B cell (primary cell): Measurements from ENCODE around the gene RGS6. TPM values are rescaled to one million over a fixed set of nuclear protein-coding genes. Genes with fewer than 3 reads are reported as not detected.

ENCODE experiments used
- ATAC-seq: fragments of 200-7000 bp; cut with Tn5 transposase; one replicate; pipeline ENCODE4 v1.10.0; 2021; ENCODE audit warnings: low read depth, mild to moderate bottlenecking, moderate number of reproducible peaks, moderate library complexity
- CTCF ChIA-PET: fragments of 350-600 bp; sonication (Branson Sonifier 250); formaldehyde crosslinking; loops from one replicate; lab custom pipeline; 2021; ENCODE audit warnings: antibody characterized with exemption, inconsistent platforms; lab: Charles Lee
- POLR2A ChIA-PET: fragments of 350-600 bp; sonication (Branson Sonifier 250); formaldehyde crosslinking; loops from one replicate; lab custom pipeline; 2021; ENCODE audit warnings: antibody characterized with exemption; lab: Charles Lee
- DNase-seq: peaks from one replicate; pipeline ENCODE4 v3.0.0; 2013
- H2AFZ ChIP-seq: 2 replicates; pipeline ENCODE4 v1.6.1; 2012; ENCODE audit warnings: mild to moderate bottlenecking, low read depth, low read length; ENCODE audit not compliant: insufficient read depth, poor library complexity, severe bottlenecking
- H3K27ac ChIP-seq, 2 donors: 1 replicate in 1 of 2; 2 replicates in 1 of 2; pipeline ENCODE4 v1.5.1; 2012 to 2013; ENCODE audit warnings: low read length in 2 of 2, mild to moderate bottlenecking in 2 of 2, moderate library complexity in 1 of 2
- H3K27me3 ChIP-seq, 4 experiments: fragments of 200-600 bp in 1 of 4; sonication (generic) in 1 of 4; replicated peaks in 1 of 4; 1 replicate in 2 of 4; 2 replicates in 2 of 4; pipeline versions ENCODE4 v1.6.1 to v1.7.0; 2013 to 2016; ENCODE audit warnings: low read length in 3 of 4, mild to moderate bottlenecking in 2 of 4, mixed read lengths in 1 of 4, moderate library complexity in 1 of 4; ENCODE audit not compliant: insufficient read depth in 4 of 4, control insufficient read depth in 3 of 4; ENCODE audit errors: control extremely low read depth in 1 of 4
- H3K36me3 ChIP-seq, 2 experiments: replicated peaks in 1 of 2; 1 replicate in 1 of 2; 2 replicates in 1 of 2; pipeline versions ENCODE4 v1.6.1 to v1.7.1; 2013; ENCODE audit warnings: low read length in 1 of 2; ENCODE audit not compliant: insufficient read depth in 2 of 2, control insufficient read depth in 1 of 2; ENCODE audit errors: control extremely low read depth in 1 of 2, extremely low read depth in 1 of 2
- H3K4me1 ChIP-seq, 2 donors: fragments of 200-600 bp in 1 of 2; sonication (generic) in 1 of 2; 1 replicate in 1 of 2; 2 replicates in 1 of 2; pipeline versions ENCODE4 v1.5.1 to v1.6.1; 2013 to 2017; ENCODE audit warnings: low read length in 2 of 2; ENCODE audit not compliant: control insufficient read depth in 2 of 2, insufficient read depth in 2 of 2
- H3K4me2 ChIP-seq: replicated peaks from 2 replicates; pipeline ENCODE3; 2012; ENCODE audit warnings: mild to moderate bottlenecking, low read depth, low read length; ENCODE audit not compliant: poor library complexity, severe bottlenecking
- H3K4me3 ChIP-seq, 5 experiments: fragments of 200-600 bp in 1 of 5; sonication (generic) in 1 of 5; 1 replicate in 3 of 5; 2 replicates in 2 of 5; pipeline versions ENCODE4 v1.5.1 to v1.7.0; 2011 to 2016; ENCODE audit warnings: low read length in 4 of 5, mild to moderate bottlenecking in 4 of 5, low read depth in 2 of 5, control low read depth in 1 of 5, moderate library complexity in 1 of 5; ENCODE audit not compliant: insufficient read depth in 1 of 5; ENCODE audit errors: control extremely low read depth in 1 of 5, extremely low read depth in 1 of 5
- H3K79me2 ChIP-seq: fragments of 200-600 bp; sonication (generic); one replicate; pipeline ENCODE4 v1.6.0; 2016; ENCODE audit warnings: low read length; ENCODE audit not compliant: control insufficient read depth, insufficient read depth
- H3K9ac ChIP-seq: fragments of 200-600 bp; sonication (generic); 2 replicates; pipeline ENCODE4 v1.6.1; 2017; ENCODE audit warnings: mild to moderate bottlenecking, low read length, moderate library complexity
- H3K9me3 ChIP-seq, 3 donors: one replicate each; pipeline versions ENCODE4 v1.6.1 to v1.7.1; 2013; ENCODE audit warnings: low read length in 2 of 3; ENCODE audit not compliant: control insufficient read depth in 2 of 3, insufficient read depth in 1 of 3; ENCODE audit errors: control extremely low read depth in 1 of 3
- H4K20me1 ChIP-seq: 2 replicates; pipeline ENCODE4 v1.6.0; 2012; ENCODE audit warnings: mild to moderate bottlenecking, low read length; ENCODE audit not compliant: insufficient read depth, control insufficient read depth, poor library complexity, severe bottlenecking
- H3K27ac Mint-ChIP-seq: one replicate; pipeline ENCODE4 v1.8.0; 2021; ENCODE audit warnings: mixed read lengths
- H3K27me3 Mint-ChIP-seq: one replicate; pipeline ENCODE4 v1.8.0; 2021; ENCODE audit warnings: mixed read lengths
- H3K4me1 Mint-ChIP-seq: one replicate; pipeline ENCODE4 v1.8.0; 2021; ENCODE audit warnings: mixed read lengths
- H3K4me3 Mint-ChIP-seq: one replicate; pipeline ENCODE4 v1.8.0; 2021; ENCODE audit warnings: mixed read lengths
- H3K9me3 Mint-ChIP-seq: one replicate; pipeline ENCODE4 v1.8.0; 2022; ENCODE audit warnings: mixed read lengths; ENCODE audit not compliant: insufficient read depth
- CTCF ChIP-seq: fragments of 200-600 bp; IDR thresholded peaks from one replicate; pipeline ENCODE4 v1.8.0; 2022; ENCODE audit warnings: antibody characterized with exemption, mild to moderate bottlenecking
- EZH2 ChIP-seq: IDR thresholded peaks from 2 replicates; pipeline ENCODE4 v1.6.1; 2012; ENCODE audit warnings: borderline replicate concordance, low read depth, mild to moderate bottlenecking, moderate library complexity, low read length; ENCODE audit not compliant: insufficient read depth, poor library complexity, severe bottlenecking
- WGBS: methylation state at CpG from one replicate; pipeline ENCODE4 v1.1.5; 2013; ENCODE audit warnings: missing lambda C conversion rate; ENCODE audit not compliant: insufficient coverage; 5-methylcytosine and 5-hydroxymethylcytosine counted together
- intact Hi-C: fragments of 100-400 bp; cut with micrococcal nuclease; formaldehyde crosslinking; loops from one replicate; pipeline ENCODE4 v1.10.0; 2022
- polyA plus RNA-seq: library from polyadenylated mRNA; depleted of rRNA; stranded (reverse); fragments of >200 nt; gene quantifications from 2 replicates; pipeline ENCODE4 v1.2.3, GENCODE V29; 2012
- total RNA-seq, 2 donors: library from RNA; stranded (reverse); fragments of 120-200 nt in 1 of 2; gene quantifications; 1 replicate in 1 of 2; 2 replicates in 1 of 2; pipeline versions ENCODE4 v1.2.3 to v1.2.4, GENCODE V29; 2013 to 2022

RGS6 gene
- total and polyA plus RNA-seq, 2 donors (not counting 1 experiment from before 2014, with no cell fraction given), result 0.07 TPM; not detected in 1

- ChIA-PET CTCF (no interaction called here), POLR2A (no interaction called here)
- no peak overlapping the region for H3K4me2 ChIP-seq
- H3K9ac ChIP-seq, result no peak overlapping the region
- H3K27ac ChIP-seq, result no peak overlapping the region
- no peaks in the 10 kb centered on the region for H3K27me3 ChIP-seq
- 42% methylated on average over 2 of the region's 3 CpGs for WGBS
- no peaks in the 10 kb centered on the region for H4K20me1 ChIP-seq
- Mint-ChIP-seq H3K9me3 (no peaks in the 10 kb centered on the region), H3K27me3 (peaks cover 18% of the 10 kb centered on the region), H3K4me1 (no peaks in the 10 kb centered on the region), H3K4me3 (no peak overlapping the region), H3K27ac (no peak overlapping the region)
- H3K9me3 ChIP-seq, result peaks cover 0 to 4% (median 0%) of the 10 kb centered on the region in 3 donors
- H3K4me3 ChIP-seq, result no peak overlapping the region
- intact Hi-C loops, result no loop called here
- TF ChIP-seq EZH2, result no peak
- no peak for TF ChIP-seq CTCF
- no peak overlapping the region for H2AFZ ChIP-seq
- H3K4me1 ChIP-seq, result no peaks in the 10 kb centered on the region
- H3K79me2 ChIP-seq, result no peaks in the 10 kb centered on the region
- ATAC-seq (no peak), DNase-seq (no peak)
- no peaks in the 10 kb centered on the region for H3K36me3 ChIP-seq
Observed at GRCh38 chr14:72387726-72388125, 455.5 kb downstream of the RGS6 start.

GRCh38 chr14:72389200-72389599 is 457.0 kb downstream of the RGS6 start:
- no peaks in the 10 kb centered on the region for H4K20me1 ChIP-seq
- ATAC-seq (no peak), DNase-seq (no peak)
- no peak overlapping the region for H3K4me3 ChIP-seq
- no peak overlapping the region for H3K27ac ChIP-seq
- H3K27me3 ChIP-seq, result no peaks in the 10 kb centered on the region
- no peak overlapping the region for H3K4me3 Mint-ChIP-seq
- no peak for TF ChIP-seq CTCF
- no peak for TF ChIP-seq EZH2
- no peaks in the 10 kb centered on the region for H3K79me2 ChIP-seq
- no peak overlapping the region for H2AFZ ChIP-seq
- H3K27me3 Mint-ChIP-seq, result peaks cover 10% of the 10 kb centered on the region
- no peak overlapping the region for H3K27ac Mint-ChIP-seq
- CTCF ChIA-PET, result no interaction called here
- no peak overlapping the region for H3K4me2 ChIP-seq
- intact Hi-C loops, result no loop called here
- H3K36me3 ChIP-seq, result no peaks in the 10 kb centered on the region
- no peaks in the 10 kb centered on the region for H3K4me1 Mint-ChIP-seq
- no peaks in the 10 kb centered on the region for H3K4me1 ChIP-seq
- peaks cover 9% of the 10 kb centered on the region for H3K9me3 Mint-ChIP-seq
- no peak overlapping the region for H3K9ac ChIP-seq
- 94% methylated on average over 5 of the region's 7 CpGs for WGBS
- POLR2A ChIA-PET, result no interaction called here
- H3K9me3 ChIP-seq, result peaks cover 0 to 7% (median 7%) of the 10 kb centered on the region in 3 donors
